NCI-H345 treated with DMSO at 0.1 percent for 48 hours (cell line): ENCODE data around the gene FAM107A.

Source experiments
- DNase-seq: peaks from one replicate; lab custom pipeline; 2025; ENCODE audit not compliant: unreplicated experiment; lab: John Stamatoyannopoulos, UW

The FAM107A gene

GRCh38 chr3:58594117-58594516, 16.9 kb upstream of the FAM107A start:
- DNase-seq, result no peak

DNA sequence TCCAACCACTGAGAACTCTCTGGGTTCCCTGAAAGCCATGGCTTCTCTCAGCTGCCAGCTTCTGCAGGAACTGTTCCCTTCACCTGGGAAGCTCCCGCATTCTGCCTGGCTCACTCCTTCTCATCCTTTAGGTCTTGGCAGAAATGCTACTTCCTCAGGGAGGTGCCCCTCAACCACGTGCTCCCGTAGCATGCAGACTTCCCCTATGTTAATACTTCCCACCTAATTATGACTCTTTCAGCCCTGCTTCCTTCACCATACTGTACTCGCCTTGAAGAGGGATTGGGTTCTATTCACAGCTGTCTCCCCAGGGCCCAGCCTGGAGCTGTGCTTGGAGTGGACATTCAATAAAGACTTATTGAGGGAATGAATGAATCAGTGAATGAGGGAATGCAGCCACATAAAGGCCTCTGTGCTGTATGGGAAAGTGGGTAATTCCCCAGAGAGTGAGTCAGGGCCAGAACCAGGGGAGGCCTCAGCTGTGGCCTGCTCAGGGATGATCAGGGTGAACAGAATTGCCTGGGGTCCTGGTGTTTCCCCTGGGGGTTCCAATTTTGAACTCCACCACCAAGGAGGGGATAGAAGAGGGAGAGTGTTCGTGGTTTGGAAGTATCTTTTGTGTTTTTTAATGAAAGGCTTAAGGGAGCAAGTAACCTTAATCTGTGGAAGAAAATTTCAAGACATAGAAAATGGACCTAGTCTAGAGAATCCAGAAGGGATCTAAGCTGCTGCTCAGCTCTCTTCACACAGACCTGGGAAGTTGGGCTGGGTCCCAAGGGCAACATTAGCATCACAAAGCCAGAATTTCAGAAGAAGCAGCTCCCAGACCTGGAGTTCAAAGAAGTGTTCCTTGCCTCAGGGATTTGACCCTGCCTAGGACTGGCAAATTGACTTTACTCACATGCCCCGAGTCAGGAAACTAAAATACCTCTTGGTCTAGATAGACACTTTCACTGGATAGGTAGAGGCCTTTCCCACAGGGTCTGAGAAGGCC, 14.6 kb upstream of the FAM107A start:
- DNase-seq, result no peak

DNA sequence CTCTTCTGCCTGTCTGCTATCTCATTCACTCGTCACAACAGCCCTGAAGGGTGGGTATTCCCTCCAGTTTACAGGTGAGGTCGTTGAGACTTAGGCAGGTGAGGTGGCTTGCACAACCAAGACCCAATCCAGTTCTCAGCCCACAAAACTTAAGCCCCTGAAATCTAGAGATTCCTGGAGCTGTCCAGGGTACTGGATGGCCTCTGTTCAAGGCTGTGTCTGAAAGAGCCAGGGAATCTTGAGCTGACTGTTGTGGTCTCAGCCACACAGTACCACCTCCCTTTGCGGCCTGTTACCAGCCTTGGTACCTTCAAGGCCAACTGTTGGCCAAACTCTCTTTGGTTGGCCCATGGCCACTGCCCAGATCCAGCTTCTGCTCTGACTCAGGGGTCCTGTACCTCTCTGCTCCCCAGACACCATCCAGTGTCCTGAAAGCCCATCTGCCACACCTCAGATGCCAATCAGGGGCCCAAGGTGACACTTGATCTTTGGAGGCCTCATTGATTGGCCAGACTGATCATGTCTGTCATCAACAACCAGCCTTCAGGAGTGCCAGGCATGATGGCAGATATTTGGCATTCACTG, 10.9 kb upstream of the FAM107A start:
- DNase-seq, result no peak

DNA sequence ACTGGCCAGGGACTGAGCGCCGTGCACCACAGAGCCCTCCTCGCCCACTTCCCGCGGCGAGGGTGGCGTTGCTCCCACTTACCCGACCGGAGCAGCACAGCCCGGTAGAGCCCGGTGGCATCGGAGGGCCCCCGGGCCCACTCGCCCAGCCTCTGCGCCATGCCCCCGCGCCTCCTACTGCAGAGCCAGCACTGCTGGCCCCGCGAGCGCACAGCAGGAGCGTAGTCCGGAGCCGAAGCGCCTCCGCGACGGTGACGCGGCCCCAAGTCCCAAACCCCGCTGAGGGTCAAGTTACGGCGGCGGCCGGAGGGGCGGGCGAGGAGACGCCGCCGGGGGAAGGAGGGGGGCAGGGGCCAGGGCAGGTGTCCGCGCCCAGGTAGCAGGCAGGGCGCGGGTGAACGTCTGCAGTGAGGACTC, 9.6 kb upstream of the FAM107A start:
- DNase-seq, result no peak

- no peak for DNase-seq
These were observed 8.8 kb upstream of the FAM107A start for GRCh38 chr3:58585994-58586393.

GRCh38 chr3:58585005-58585786, 8.0 kb upstream of the FAM107A start:
- peak; percentile 36 for DNase-seq

GRCh38 chr3:58584690-58585004, 7.5 kb upstream of the FAM107A start:
- DNase-seq, result no peak

DNA sequence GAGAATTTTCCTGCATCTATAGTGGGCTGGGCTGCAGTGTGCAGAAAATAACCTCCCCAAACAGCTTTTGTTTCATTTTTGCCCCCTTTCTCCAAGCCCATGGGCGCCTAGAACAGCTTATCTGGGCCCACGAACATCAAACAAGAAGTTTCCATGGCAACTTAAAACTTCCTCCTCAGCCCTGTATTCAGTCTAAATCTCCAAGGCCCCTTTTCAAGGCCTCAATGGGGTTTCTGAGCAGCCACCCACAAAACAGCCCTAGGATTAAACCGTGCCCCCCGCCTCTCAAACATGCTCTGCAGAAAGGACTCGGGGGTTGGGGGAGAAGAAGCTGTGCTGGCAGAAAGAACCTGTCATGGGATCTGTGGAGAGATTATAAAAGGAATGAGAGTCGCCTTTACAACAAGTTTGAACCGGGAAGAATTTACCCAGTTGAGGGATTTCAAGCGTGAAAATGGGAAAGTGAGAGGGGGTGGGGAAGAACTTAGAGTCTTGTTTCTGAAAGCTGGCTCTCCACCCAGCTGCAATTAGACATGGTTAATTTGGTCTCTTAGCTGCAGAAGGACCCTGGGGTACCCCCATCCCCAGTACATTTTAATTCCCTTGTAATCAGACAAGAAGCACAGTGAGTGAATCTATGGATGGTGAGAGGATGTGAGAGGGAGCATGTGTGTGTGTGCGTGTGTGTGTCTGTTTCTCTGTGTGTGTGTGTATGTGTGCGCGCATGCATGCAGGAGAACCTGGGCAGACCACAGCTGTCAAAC, 4.3 kb upstream of the FAM107A start:
- no peak for DNase-seq

- DNase-seq, result no peak
These were observed 3.7 kb upstream of the FAM107A start for GRCh38 chr3:58580826-58581327.

- no peak for DNase-seq
These were observed 1.7 kb upstream of the FAM107A start for GRCh38 chr3:58578873-58579272.

DNA sequence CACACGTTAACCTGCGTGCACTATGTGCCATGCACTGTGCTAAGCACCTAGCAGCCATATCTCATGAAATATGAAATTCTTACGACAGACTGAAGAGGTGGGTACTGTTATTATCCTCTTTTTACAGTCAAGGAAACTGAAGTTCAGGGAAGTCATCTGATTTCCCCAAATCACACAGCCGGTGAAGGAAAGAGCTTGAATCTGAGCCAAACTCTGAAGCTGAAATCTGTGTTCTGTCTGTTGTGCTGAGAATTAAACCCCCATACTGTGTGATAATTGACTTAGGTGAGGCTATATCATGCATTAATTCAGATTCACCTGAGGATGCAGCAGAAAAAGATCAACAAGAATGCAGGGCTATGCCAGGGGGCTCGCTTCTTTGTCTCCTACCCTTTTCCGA, 475 bp downstream of the FAM107A start:
- no peak for DNase-seq

- no peak for DNase-seq
These were observed 1.1 kb downstream of the FAM107A start for GRCh38 chr3:58575971-58576652.

DNA sequence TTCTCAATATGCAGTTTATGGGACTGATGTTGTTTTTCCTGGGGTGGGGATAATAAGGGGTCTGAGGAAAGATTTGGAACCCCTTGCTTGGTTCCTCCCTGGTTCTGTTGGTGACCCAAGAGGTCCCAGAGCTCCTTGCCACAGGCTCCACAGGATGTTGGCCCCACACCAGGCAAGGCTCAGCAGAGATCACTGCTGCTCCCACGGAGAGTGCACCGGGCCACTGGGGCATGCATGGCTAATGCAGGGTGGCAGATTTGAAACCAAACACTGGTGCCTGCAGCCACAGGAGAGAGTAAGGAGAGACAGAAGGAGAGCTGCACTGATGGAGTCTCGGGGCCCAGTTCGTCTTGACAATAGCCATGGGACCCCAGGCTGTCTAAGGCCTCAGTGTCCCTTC, 2.5 kb downstream of the FAM107A start:
- DNase-seq, result no peak

DNA sequence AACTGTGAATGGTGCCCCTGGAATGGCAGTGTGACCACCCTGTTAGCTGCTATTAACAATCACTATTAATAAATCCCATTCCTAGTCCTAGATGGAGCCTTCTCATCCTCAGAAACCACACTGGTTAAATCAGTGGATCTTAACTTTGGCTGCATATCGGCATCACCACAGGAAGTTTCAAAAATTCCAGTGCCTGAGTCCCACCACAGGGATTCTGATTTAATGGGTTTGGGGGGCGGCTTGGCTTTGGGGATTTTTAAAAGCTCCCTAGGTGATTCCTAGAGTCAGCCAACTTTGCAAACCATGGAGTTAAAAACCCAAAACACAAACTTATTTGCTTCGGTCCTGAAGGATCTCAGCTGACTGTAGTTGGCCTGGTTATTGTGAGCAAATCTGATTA, 3.1 kb downstream of the FAM107A start:
- no peak for DNase-seq

- no peak for DNase-seq
These were observed 3.6 kb downstream of the FAM107A start for GRCh38 chr3:58573640-58574039.

- DNase-seq, result no peak
These were observed 4.5 kb downstream of the FAM107A start for GRCh38 chr3:58572634-58573230.

GRCh38 chr3:58572013-58572633, 5.1 kb downstream of the FAM107A start:
- DNase-seq, result no peak

GRCh38 chr3:58570851-58571250, 6.3 kb downstream of the FAM107A start:
- no peak for DNase-seq

DNA sequence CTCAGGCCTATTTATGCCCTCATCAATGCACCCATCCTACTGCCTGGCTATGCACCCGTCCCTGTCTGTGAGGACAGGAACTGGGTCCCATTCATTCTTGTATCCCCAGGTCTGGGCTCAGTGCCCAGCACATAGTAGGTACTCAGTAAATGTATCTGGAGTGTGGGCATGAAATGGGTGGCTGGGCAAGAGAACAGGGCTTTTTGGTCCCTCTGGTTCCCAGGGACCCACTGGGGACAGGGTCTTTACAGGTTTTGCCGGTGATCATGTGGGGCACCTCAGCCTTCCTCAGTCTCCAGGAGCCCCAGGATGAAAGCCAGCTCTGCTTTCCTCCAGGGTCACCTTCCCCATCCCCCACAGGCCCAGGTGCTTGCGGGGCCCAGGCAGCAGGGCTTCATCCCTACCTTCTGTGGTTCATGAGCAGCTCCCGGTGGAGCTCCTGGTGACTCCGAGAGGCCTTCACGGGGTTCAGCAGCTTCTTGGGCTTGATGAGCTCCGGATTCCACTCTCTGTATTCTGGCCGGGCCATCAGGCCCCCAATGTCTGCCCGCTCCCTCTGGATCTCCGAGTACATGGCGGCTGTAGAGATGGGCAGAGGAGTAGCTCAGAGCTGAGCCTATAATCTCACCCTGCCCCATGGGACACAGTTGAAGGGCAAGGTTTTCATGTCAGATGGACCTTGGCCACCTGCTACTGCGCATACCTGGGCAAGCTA, 7.7 kb downstream of the FAM107A start:
- DNase-seq, result no peak
